Thyroid gland (tissue), 4 donors: ENCODE results near the gene NIPAL3. TPM values are rescaled to one million over a fixed set of nuclear protein-coding genes. Genes with fewer than 3 reads are reported as not detected.
"Not testable (repeated sequence)": the region's sequence is repeated elsewhere in the genome, so short reads cannot be mapped to it uniquely, and the experiment has no call there.

Experiments used
- DNase-seq, 2 donors: peaks; one replicate each; pipeline ENCODE4 v3.0.0-alpha.2; 2019
- H3K27ac ChIP-seq, 3 donors: fragments of 200-600 bp; sonication (generic); 1 replicate in 2 of 3; 2 replicates in 1 of 3; pipeline ENCODE4 v1.5.1; 2016 to 2019; ENCODE audit warnings: mild to moderate bottlenecking in 1 of 3, moderate library complexity in 1 of 3
- H3K27me3 ChIP-seq: fragments of 200-600 bp; sonication (generic); one replicate; pipeline ENCODE4 v1.5.1; 2019
- H3K36me3 ChIP-seq, 2 donors: fragments of 200-600 bp; sonication (generic); one replicate each; pipeline ENCODE4 v1.5.1; 2016 to 2019
- H3K4me1 ChIP-seq, 2 donors: fragments of 200-600 bp; sonication (generic); one replicate each; pipeline ENCODE4 v1.5.1; 2017 to 2019
- H3K4me3 ChIP-seq, 3 donors: fragments of 200-600 bp; sonication (generic); replicated peaks in 1 of 3; 1 replicate in 2 of 3; 2 replicates in 1 of 3; pipeline ENCODE4 v1.5.1; 2016; ENCODE audit warnings: mild to moderate bottlenecking in 1 of 3
- H3K9me3 ChIP-seq: fragments of 200-600 bp; sonication (generic); one replicate; pipeline ENCODE4 v1.5.1; 2017
- POLR2A ChIP-seq, 2 donors: fragments of 450-650 bp; IDR thresholded peaks; one replicate each; pipeline ENCODE4 v1.6.1; 2017; ENCODE audit warnings: antibody characterized with exemption in 2 of 2, mild to moderate bottlenecking in 2 of 2, moderate library complexity in 1 of 2
- WGBS, 2 donors: methylation state at CpG; one replicate each; pipeline ENCODE4 v1.1.5; 2017; 5-methylcytosine and 5-hydroxymethylcytosine counted together
- intact Hi-C: fragments of 100-400 bp; cut with DNase I; formaldehyde crosslinking; loops from one replicate; pipeline ENCODE4 v1.15.1; 2023
- total RNA-seq, 4 donors: library from RNA; depleted of rRNA; stranded (reverse); fragments of >200 nt; gene quantifications; one replicate each; pipeline ENCODE4 v1.2.3, GENCODE V29; 2016
- TF ChIP-seq, protein P1 (sequence below), 6 experiments: fragments of 200-600 bp in 3 of 6; fragments of 450-650 bp in 3 of 6; sonication (generic) in 3 of 6; IDR thresholded peaks; one replicate each; pipeline ENCODE4 v1.5.1; 2016 to 2019; ENCODE audit warnings: antibody characterized with exemption in 6 of 6, mild to moderate bottlenecking in 2 of 6, inconsistent platforms in 1 of 6, moderate library complexity in 1 of 6

NIPAL3 gene
- total RNA-seq, 4 donors from 2014 or later: 71.2 to 145 (median 121) TPM

- Histone ChIP-seq H3K9me3 (no peaks in the 10 kb centered on the region), H3K27me3 (no peaks in the 10 kb centered on the region), H3K4me1 (peaks cover 10 to 34% of the 10 kb centered on the region in 2 donors), H3K27ac (no peak overlapping the region), H3K4me3 (no peak overlapping the region), H3K36me3 (no peaks in the 10 kb centered on the region)
- no peak for DNase-seq
- TF ChIP-seq, protein P1, sequence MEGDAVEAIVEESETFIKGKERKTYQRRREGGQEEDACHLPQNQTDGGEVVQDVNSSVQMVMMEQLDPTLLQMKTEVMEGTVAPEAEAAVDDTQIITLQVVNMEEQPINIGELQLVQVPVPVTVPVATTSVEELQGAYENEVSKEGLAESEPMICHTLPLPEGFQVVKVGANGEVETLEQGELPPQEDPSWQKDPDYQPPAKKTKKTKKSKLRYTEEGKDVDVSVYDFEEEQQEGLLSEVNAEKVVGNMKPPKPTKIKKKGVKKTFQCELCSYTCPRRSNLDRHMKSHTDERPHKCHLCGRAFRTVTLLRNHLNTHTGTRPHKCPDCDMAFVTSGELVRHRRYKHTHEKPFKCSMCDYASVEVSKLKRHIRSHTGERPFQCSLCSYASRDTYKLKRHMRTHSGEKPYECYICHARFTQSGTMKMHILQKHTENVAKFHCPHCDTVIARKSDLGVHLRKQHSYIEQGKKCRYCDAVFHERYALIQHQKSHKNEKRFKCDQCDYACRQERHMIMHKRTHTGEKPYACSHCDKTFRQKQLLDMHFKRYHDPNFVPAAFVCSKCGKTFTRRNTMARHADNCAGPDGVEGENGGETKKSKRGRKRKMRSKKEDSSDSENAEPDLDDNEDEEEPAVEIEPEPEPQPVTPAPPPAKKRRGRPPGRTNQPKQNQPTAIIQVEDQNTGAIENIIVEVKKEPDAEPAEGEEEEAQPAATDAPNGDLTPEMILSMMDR (IDR thresholded peaks at IDR 0.05): no peak
- intact Hi-C loops: no loop called here
- 95 to 98% methylated on average over 14 of the region's 14 CpGs for WGBS, 2 donors
These were observed 26.5 kb downstream of the NIPAL3 start for GRCh38 chr1:24441996-24442668.

DNA sequence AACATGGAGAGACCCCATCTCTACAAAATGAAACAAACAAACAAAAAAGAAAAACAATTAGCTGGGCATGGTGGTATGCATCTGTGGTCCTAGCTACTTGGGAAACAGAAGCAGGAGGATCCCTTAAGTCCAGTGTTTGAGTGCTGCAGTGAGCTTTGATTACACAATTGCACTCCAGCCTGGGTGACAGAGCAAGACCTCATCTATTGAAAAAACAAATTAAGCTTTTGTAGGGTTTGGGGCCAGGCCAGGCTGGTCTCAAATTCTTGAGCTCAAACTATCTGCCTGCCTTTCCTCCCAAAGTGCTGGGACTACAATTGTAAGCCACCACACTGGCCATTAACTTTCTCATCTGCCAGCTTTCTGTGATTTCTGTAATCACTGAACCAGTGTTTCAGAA lies 27.2 kb downstream of the NIPAL3 start:
- Histone ChIP-seq H3K9me3 (no peaks in the 10 kb centered on the region), H3K36me3 (no peaks in the 10 kb centered on the region), H3K4me3 (no peak overlapping the region), H3K27me3 (no peaks in the 10 kb centered on the region), H3K4me1 (peaks cover 10 to 31% of the 10 kb centered on the region in 2 donors), H3K27ac (peak overlapping the region in 2 of 3 donors; percentile 28)
- TF ChIP-seq, protein P1 (IDR thresholded peaks at IDR 0.05): no peak
- TF ChIP-seq POLR2A (IDR thresholded peaks at IDR 0.05): no peak
- DNase-seq: peak; percentile 60 to 68
- intact Hi-C loops: no loop called here

DNA sequence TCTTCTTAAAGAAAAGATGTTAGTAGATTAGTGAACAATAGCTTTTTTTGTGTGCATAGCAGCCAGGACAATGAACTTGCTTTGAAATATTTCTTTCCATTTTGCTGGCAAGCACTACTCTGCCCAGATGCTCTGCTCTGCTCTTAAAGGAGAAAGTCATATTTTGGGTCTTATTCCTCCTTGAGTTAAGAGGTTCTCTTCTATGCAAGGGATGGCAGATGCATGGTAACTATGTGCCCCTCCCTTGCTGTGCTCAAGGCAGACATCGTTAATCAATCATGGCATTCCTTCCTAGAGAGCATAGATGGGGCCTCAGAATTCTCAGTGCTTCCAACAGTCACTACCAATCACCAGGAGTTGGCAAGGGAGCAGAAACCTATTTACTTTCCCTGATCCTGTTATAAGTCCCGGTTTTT lies 27.6 kb downstream of the NIPAL3 start:
- no peaks in the 10 kb centered on the region for H3K9me3 ChIP-seq
- H3K36me3 ChIP-seq: no peaks in the 10 kb centered on the region
- 26 to 29% methylated on average over 2 of the region's 2 CpGs for WGBS, 2 donors
- no peak for DNase-seq
- H3K4me3 ChIP-seq: no peak overlapping the region
- intact Hi-C loops: no loop called here
- TF ChIP-seq, protein P1 (IDR thresholded peaks at IDR 0.05): no peak
- no peak for TF ChIP-seq POLR2A (IDR thresholded peaks at IDR 0.05)
- no peaks in the 10 kb centered on the region for H3K27me3 ChIP-seq
- H3K4me1 ChIP-seq: peaks cover 10 to 27% of the 10 kb centered on the region in 2 donors
- H3K27ac ChIP-seq: peak overlapping the region; percentile 28 to 37 (median 28)

GRCh38 chr1:24446446-24446845 lies 30.8 kb downstream of the NIPAL3 start:
- WGBS, 2 donors: 96 to 100% methylated on average over 2 of the region's 2 CpGs
- H3K36me3 ChIP-seq: peaks cover 9 to 18% of the 10 kb centered on the region in 2 donors
- H3K4me3 ChIP-seq, H3K27me3 ChIP-seq, DNase-seq, intact Hi-C loops, H3K9me3 ChIP-seq, H3K27ac ChIP-seq: not testable (repeated sequence)
- H3K4me1 ChIP-seq: peaks cover 10 to 21% of the 10 kb centered on the region in 2 donors

GRCh38 chr1:24450316-24450715 lies 34.7 kb downstream of the NIPAL3 start:
- Histone ChIP-seq H3K4me1 (no peaks in the 10 kb centered on the region), H3K9me3 (no peaks in the 10 kb centered on the region), H3K4me3 (no peak overlapping the region), H3K36me3 (peaks cover 17 to 21% of the 10 kb centered on the region in 2 donors), H3K27me3 (no peaks in the 10 kb centered on the region), H3K27ac (no peak overlapping the region)
- DNase-seq: no peak
- intact Hi-C loops: no loop called here
- TF ChIP-seq, protein P1 (IDR thresholded peaks at IDR 0.05): no peak
- TF ChIP-seq POLR2A (IDR thresholded peaks at IDR 0.05): no peak
- WGBS, 2 donors: 90% methylated on average over 4 of the region's 4 CpGs
